HG03280 (cell line): ENCODE data around the gene SYNE1.
A peak's percentile ranks its signal among the peaks of the same experiment; 100 is the strongest.
"Not testable (repeated sequence)": the region's sequence is repeated elsewhere in the genome, so short reads cannot be mapped to it uniquely, and the experiment has no call there.

Experiments used
- ATAC-seq: cut with Tn5 transposase; IDR thresholded peaks from one replicate; pipeline ENCODE4 v1.9.1; 2021; ENCODE audit warnings: mild to moderate bottlenecking, moderate library complexity; ENCODE audit not compliant: unreplicated experiment

Gene SYNE1

DNA sequence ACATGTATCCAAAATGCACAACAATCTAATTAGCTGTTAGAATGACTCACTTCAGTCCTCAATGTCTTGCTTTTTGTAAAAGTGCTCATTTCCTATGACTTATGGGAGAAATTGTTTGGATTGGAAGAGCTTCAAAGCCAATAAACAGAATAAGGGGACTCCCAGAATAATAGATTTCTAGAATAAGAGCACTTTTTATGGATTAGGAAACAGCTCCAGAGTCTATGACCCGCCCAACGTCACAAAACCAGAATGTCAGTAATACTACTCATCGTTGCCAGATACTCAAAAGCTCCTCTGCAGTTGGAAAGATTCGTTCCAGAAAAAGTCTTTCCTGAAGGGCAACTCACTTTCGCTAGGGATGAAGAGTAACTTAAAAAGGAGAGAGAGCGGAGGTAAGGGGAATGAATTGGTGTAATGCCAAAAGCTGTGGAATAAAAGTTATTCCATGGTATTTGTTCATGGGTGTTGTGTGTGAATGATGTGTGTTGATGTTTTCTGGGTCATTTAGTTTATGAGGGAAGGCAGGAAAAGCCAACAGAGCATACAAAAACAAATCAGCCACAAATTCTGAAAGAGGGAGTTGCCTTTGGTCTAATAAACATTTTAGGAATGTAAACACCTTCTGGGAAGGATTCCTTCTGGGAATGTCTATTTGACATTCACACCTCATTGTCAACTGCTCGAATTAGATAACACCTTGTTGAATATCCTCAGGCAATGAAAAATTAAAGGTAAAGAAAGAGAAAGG is 64.6 kb downstream of the SYNE1 start:
- no peak for ATAC-seq

GRCh38 chr6:152571943-152572337 is 65.2 kb downstream of the SYNE1 start:
- ATAC-seq, result no peak

GRCh38 chr6:152571089-152571488 is 66.1 kb downstream of the SYNE1 start:
- ATAC-seq, result no peak

- ATAC-seq, result no peak
These were observed 70.9 kb downstream of the SYNE1 start for GRCh38 chr6:152566103-152566875.

GRCh38 chr6:152563177-152563576 is 74.0 kb downstream of the SYNE1 start:
- ATAC-seq, result no peak

DNA sequence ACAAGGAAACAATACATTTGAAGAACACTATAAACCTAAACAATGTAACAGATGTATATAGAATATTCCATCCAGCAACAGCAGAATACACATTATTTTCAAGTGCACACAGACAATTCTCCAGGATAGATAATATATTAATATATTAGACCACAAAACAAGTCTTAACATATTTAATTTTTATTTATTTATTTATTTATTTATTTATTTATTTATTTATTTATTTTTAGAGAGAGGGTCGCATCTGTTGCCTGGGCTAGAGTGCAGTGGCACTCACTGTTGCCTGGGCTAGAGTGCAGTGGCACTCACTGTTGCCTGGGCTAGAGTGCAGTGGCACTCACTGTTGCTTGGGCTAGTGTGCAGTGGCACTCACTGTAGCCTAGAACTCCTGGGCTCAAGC is 78.4 kb downstream of the SYNE1 start:
- ATAC-seq, result not testable (repeated sequence)

DNA sequence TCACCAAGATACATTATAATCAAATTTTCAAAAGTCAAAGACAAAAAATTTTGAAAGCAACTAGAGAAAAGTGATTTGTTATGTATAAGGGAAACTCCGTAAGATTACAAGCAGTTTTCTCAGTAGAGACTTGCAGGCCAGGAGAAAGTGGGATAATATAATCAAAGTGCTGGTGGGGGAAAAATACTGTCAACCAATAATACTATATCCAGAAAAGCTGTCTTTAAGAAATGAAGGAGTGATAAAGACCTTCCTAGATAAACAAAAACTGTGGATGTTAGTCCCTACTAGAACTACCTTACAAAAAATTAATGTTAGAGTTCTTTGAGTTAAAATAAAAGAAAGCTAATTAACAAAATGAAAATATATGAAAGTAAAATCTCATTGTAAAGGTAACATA is 79.7 kb downstream of the SYNE1 start:
- no peak for ATAC-seq

- no peak for ATAC-seq
These were observed 82.3 kb downstream of the SYNE1 start for GRCh38 chr6:152554851-152555250.

DNA sequence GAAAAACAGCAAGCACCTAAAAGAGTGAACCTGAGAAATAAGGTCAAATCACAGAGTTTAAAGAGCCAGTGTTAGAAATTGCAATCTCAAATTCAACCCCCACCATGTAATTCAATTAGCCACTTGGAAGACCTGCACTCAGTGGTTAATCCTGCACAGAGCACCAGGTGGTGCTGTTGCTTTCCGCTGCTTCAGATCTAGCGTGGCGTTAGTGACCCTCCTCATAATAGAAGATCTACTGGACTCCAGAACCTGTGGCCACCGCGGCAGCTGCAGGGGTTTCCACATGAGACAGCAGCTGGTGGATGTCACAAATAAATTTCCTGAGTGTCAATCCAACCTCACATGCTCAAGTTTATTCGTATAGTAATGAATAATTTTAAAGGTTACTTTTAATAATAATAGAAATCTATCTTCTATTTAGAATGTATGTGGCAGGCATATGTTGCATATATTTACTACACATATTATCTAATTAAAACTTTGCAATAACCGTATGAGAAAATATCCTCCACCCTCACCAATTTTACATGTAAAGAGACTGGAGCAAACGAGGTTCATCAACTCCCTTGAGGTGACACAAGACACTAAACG is 84.4 kb downstream of the SYNE1 start:
- ATAC-seq, result peak; percentile 92

GRCh38 chr6:152543519-152543918 is 93.6 kb downstream of the SYNE1 start:
- ATAC-seq, result no peak

GRCh38 chr6:152540381-152540780 is 96.8 kb downstream of the SYNE1 start:
- ATAC-seq, result no peak

GRCh38 chr6:152534541-152534940 is 102.6 kb downstream of the SYNE1 start:
- ATAC-seq, result no peak

DNA sequence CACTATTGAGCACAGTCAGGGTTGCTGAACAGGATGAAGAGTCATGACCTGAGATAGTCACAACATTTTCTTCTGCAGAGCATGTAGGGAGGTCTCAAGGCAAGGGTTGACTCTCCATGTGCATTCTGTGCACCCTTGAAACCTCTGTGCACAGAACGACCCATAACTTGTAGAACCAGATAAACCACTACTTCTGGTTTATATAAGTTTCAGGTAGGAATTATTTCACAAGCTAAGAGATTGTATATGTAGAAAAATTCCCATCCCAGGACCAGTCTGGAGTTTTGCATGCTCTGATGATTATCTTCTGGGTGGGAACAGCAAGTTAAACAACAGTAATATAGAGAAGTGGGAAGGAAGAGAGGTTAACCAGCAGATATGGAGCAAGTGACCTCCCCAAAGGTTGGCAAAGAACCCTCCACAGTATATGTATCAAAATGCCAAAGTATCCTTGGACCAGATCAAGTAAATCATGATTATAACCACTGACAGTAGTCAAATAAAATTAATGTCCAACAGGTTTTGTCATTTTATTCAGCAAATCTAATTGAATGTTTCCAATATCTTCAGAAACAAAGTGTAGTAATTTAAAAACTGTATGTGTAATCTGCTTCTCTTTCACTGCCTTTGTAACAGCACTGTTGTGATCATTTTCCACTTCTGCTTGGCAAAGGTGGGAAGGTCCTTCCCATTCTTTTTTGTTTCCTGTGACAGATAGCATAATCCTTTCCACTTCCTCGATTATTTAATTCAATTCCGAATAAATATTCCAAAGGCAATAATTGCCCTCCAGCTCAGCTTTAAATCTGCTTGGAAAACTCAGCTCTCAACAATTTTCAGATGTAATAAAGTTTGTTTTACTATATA is 104.4 kb downstream of the SYNE1 start:
- no peak for ATAC-seq

GRCh38 chr6:152531659-152532058 is 105.5 kb downstream of the SYNE1 start:
- ATAC-seq, result no peak

- ATAC-seq, result no peak
These were observed 107.8 kb downstream of the SYNE1 start for GRCh38 chr6:152529369-152529768.

GRCh38 chr6:152514120-152514519 is 123.0 kb downstream of the SYNE1 start:
- not testable (repeated sequence) for ATAC-seq

DNA sequence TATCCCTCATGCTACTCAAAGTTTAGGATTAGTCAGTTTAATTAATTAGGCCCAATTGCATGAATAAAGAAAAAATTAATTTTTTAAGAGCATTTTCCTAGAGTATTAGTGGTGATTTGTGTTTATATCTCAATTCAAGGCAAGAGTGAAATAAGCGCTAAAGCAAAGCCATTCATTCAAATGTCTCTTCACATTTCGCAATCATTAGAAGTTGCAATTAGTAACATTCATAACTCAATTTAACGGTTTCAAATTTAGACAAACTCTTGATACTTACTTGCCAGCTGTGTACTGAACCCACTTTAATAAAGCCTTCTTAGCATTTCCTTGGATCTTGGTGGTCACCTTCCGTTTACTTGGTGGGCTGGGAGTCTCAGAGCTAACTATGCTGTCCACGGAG is 127.2 kb downstream of the SYNE1 start:
- ATAC-seq, result no peak

GRCh38 chr6:152508477-152508876 is 128.7 kb downstream of the SYNE1 start:
- ATAC-seq, result no peak

DNA sequence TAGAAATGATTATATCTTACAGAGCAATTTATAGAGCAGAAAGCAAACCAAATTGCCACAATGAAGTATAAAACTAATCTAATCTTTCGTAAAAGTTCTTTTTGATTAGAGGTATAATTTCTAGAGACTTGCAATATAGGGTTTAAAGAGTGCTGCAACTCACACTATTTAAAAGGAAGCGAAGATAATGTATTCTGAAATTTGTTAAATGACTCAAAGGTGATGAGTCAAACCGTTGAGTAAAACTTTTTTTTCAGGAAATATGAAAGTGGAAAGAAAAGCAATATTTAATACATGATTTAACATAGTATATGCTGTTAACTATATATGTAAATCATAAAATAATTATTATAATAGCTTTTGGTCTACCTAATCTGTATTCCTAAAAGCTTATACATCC is 133.6 kb downstream of the SYNE1 start:
- ATAC-seq, result no peak

DNA sequence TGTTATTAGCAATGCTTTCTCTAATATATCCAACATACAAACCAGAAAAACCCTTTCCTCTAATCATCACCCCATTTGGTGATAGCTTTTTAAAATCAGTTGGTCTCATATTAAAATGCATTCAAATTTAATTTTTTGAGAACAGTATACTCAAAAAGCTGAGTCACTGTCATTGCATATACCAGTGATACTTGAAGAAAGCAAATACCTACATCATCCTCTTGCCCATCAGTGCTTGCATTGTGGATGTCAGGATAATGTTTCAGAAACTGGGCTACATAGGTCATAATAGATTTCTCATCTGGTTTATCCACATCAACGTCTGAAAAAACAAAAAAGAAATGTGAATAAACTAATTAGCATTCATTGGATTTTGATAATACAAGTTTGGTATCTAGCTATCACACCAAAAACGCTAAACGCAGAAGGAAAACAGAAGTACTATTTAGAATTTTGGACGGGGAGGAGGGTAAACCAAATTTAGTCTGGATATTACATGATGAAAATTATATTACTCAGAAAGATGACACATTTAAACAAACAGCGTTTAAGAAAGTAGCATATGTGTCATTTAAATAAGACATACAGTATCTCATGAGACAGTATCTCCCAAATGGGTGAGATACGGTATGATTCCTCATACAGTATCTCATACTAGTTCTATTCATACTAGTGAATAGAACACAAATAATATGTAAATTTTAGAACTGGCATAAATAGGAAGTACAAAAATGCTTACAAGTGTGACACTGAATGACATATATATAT is 134.6 kb downstream of the SYNE1 start:
- ATAC-seq, result no peak
